Activated naive CD8-positive, alpha-beta T cell (primary cell): ENCODE results near the gene TDG.

ENCODE experiments used
- H3K27ac Mint-ChIP-seq: one replicate; pipeline ENCODE4 v1.8.0; 2021; ENCODE audit warnings: mixed read lengths
- H3K27me3 Mint-ChIP-seq: one replicate; pipeline ENCODE4 v1.8.0; 2021; ENCODE audit warnings: mixed read lengths
- H3K36me3 Mint-ChIP-seq: one replicate; pipeline ENCODE4 v1.8.0; 2021; ENCODE audit warnings: mixed read lengths
- H3K4me1 Mint-ChIP-seq: one replicate; pipeline ENCODE4 v1.8.0; 2021; ENCODE audit warnings: low read depth, mixed read lengths
- H3K4me3 Mint-ChIP-seq: one replicate; pipeline ENCODE4 v1.8.0; 2021; ENCODE audit warnings: mild to moderate bottlenecking, mixed read lengths
- H3K9me3 Mint-ChIP-seq: one replicate; pipeline ENCODE4 v1.8.0; 2021; ENCODE audit warnings: low read depth, mixed read lengths

Gene TDG

GRCh38 chr12:103948746-103949406, 16.8 kb upstream of the TDG start:
- Mint-ChIP-seq H3K4me3 (peak overlapping the region; percentile 20), H3K27ac (peak overlapping the region; percentile 75), H3K4me1 (peaks cover 36% of the 10 kb centered on the region), H3K9me3 (no peaks in the 10 kb centered on the region), H3K36me3 (peaks cover 5% of the 10 kb centered on the region), H3K27me3 (no peaks in the 10 kb centered on the region)

DNA sequence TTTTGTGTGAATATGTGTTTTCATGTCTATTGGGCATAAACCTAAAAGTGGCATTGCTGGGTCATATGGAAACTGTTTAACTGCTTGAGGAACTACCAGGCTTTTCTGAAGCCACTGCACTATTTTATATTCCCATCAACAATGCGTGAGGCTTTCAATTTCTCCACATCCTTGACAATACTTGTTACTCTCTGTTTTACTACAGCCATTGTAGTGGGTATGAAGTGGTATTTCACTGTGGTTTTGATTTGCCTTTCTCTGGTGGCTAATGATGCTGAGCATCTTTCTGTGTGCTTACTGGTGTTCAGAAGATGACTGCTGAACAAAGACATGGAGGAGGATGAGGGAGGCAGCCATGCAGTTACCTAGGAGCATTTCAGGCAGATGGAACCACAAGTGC, 13.2 kb upstream of the TDG start:
- peak overlapping the region; percentile 82 for H3K27ac Mint-ChIP-seq
- H3K4me1 Mint-ChIP-seq = peaks cover 50% of the 10 kb centered on the region
- H3K4me3 Mint-ChIP-seq = peak overlapping the region; percentile 2
- no peaks in the 10 kb centered on the region for H3K27me3 Mint-ChIP-seq
- peaks cover 7% of the 10 kb centered on the region for H3K36me3 Mint-ChIP-seq
- no peaks in the 10 kb centered on the region for H3K9me3 Mint-ChIP-seq

DNA sequence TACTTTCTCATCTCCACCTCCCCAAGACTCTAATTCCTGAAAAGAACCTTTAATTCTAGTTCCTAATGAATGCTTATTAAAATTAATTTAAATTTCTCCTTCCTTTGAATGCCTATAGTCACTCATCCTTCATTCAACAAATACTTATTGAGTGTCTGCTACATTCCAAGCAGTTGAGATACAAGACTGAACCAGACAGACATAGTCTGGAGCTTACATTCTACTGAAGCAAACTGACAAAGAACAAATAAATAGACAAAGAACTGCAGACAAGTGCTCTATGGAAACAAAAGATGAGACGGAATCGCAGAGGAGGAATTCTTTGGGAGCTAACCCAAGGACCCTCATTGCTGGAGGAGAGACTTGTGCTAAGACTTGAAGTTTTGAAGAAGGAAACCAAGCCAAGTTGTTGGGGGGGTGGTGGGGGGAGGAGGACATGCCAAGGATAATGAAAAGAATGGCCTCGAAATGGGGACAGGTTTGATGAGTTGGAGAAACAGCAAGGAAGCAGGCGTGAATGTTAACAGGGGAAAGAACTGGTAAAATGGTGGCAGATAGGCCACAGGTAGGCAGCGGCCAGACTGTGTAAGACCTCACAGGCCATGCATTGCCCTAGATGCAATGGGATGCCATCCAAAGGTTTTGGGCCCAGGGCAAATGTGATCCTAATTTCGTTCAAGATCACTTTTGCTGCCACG, 9.7 kb upstream of the TDG start:
- peaks cover 2% of the 10 kb centered on the region for H3K36me3 Mint-ChIP-seq
- peak overlapping the region; percentile 95 for H3K4me3 Mint-ChIP-seq
- peaks cover 36% of the 10 kb centered on the region for H3K4me1 Mint-ChIP-seq
- no peaks in the 10 kb centered on the region for H3K27me3 Mint-ChIP-seq
- H3K9me3 Mint-ChIP-seq = no peaks in the 10 kb centered on the region
- peak overlapping the region; percentile 98 for H3K27ac Mint-ChIP-seq

- Mint-ChIP-seq H3K4me1 (peaks cover 36% of the 10 kb centered on the region), H3K36me3 (peaks cover 2% of the 10 kb centered on the region), H3K4me3 (peak overlapping the region; percentile 95), H3K9me3 (no peaks in the 10 kb centered on the region), H3K27me3 (no peaks in the 10 kb centered on the region), H3K27ac (peak overlapping the region; percentile 98)
Observed at GRCh38 chr12:103956509-103957027, 9.1 kb upstream of the TDG start.

DNA sequence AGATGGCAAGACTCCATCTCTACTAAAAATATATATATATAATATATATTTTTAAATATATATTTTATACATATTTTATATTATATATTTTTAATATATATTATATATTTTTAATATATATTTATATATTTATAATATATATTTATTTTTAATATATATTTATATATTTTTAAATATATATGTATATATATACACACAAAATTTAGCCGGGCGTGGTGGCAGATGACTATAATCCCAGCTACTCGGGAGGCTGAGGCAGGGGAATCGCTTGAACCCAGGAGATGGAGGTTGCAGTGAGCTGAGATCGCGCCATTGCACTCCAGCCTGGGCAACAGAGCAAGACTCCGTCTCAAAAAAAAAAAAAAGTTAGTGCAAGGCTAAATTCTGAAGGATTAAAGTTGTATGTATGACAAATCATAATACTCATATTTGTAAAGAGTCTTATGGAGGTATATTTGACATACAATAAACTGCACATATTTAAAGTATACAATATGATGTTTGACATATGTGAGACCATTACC, 7.7 kb upstream of the TDG start:
- H3K27ac Mint-ChIP-seq = peak overlapping the region; percentile 98
- H3K4me1 Mint-ChIP-seq = peaks cover 26% of the 10 kb centered on the region
- peak overlapping the region; percentile 95 for H3K4me3 Mint-ChIP-seq
- no peaks in the 10 kb centered on the region for H3K27me3 Mint-ChIP-seq
- H3K36me3 Mint-ChIP-seq = peaks cover 2% of the 10 kb centered on the region
- no peaks in the 10 kb centered on the region for H3K9me3 Mint-ChIP-seq

DNA sequence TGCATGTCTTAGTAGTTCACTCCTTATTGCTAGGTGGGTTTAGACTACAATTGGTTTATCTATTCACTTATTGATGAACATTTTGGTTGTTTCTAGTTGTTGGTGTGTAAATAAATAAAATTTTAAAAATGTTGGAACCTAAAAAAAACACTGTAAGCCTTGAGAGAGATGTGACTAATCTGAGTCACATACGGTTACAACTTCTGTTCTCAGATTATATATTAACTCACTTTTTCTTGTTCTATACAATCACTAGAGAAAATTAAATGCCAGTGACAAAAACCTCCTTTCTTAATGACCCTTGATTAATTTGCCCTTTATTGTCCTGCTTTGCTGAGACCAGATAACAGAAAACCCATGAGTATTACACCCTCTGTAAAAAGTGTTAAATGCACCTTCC, 7.1 kb upstream of the TDG start:
- no peaks in the 10 kb centered on the region for H3K9me3 Mint-ChIP-seq
- peaks cover 2% of the 10 kb centered on the region for H3K36me3 Mint-ChIP-seq
- H3K27ac Mint-ChIP-seq = no peak overlapping the region
- peak overlapping the region; percentile 33 for H3K4me3 Mint-ChIP-seq
- H3K4me1 Mint-ChIP-seq = peaks cover 26% of the 10 kb centered on the region
- H3K27me3 Mint-ChIP-seq = no peaks in the 10 kb centered on the region

DNA sequence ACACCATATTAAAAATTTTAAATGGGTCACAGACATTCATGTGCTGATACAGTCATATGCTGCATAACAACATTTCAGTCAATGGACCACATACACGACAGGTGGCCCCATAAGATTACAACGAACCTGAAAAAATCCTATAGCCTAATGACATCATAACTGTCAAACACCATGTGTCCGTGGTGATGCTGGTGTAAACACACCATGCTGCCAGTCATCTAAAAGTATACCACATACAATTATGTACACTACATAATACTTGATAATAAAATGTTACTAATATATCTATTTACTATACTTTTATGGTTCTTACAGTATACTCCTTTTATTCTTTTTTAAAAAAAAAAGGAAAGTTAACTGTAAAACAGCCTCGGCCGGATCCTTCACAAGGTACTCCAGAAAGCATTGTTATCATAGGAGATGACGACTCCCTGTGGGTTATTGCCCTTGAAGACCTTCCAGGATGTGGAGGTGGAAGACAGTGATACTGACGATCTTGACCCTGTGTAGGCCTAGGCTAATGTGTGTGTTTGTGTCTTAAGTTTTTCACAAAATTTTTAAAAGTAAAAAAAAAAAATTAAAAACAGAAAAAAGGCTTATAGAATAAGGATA, 5.0 kb upstream of the TDG start:
- no peak overlapping the region for H3K4me3 Mint-ChIP-seq
- no peaks in the 10 kb centered on the region for H3K9me3 Mint-ChIP-seq
- no peaks in the 10 kb centered on the region for H3K36me3 Mint-ChIP-seq
- H3K27me3 Mint-ChIP-seq = no peaks in the 10 kb centered on the region
- H3K27ac Mint-ChIP-seq = peak overlapping the region; percentile 41
- peaks cover 25% of the 10 kb centered on the region for H3K4me1 Mint-ChIP-seq

- H3K4me3 Mint-ChIP-seq = no peak overlapping the region
Observed at GRCh38 chr12:103962493-103962892, 3.2 kb upstream of the TDG start.

GRCh38 chr12:103964805-103965204, 867 bp upstream of the TDG start:
- peak overlapping the region; percentile 98 for H3K27ac Mint-ChIP-seq

More at GRCh38 chr12:103962493-103962892, 3.2 kb upstream of the TDG start:
- H3K27ac Mint-ChIP-seq = peak overlapping the region; percentile 54
- peaks cover 3% of the 10 kb centered on the region for H3K36me3 Mint-ChIP-seq
- no peaks in the 10 kb centered on the region for H3K27me3 Mint-ChIP-seq
- H3K9me3 Mint-ChIP-seq = no peaks in the 10 kb centered on the region
- peaks cover 26% of the 10 kb centered on the region for H3K4me1 Mint-ChIP-seq

GRCh38 chr12:103965255-103965589, 450 bp upstream of the TDG start:
- Mint-ChIP-seq H3K4me3 (peak overlapping the region; percentile 98), H3K9me3 (no peaks in the 10 kb centered on the region), H3K36me3 (peaks cover 13% of the 10 kb centered on the region), H3K27ac (peak overlapping the region; percentile 98), H3K4me1 (peaks cover 50% of the 10 kb centered on the region), H3K27me3 (no peaks in the 10 kb centered on the region)

More at GRCh38 chr12:103964805-103965204, 867 bp upstream of the TDG start:
- H3K4me3 Mint-ChIP-seq = peak overlapping the region; percentile 98
- H3K36me3 Mint-ChIP-seq = peaks cover 13% of the 10 kb centered on the region
- no peaks in the 10 kb centered on the region for H3K9me3 Mint-ChIP-seq
- H3K27me3 Mint-ChIP-seq = no peaks in the 10 kb centered on the region
- H3K4me1 Mint-ChIP-seq = peaks cover 46% of the 10 kb centered on the region

DNA sequence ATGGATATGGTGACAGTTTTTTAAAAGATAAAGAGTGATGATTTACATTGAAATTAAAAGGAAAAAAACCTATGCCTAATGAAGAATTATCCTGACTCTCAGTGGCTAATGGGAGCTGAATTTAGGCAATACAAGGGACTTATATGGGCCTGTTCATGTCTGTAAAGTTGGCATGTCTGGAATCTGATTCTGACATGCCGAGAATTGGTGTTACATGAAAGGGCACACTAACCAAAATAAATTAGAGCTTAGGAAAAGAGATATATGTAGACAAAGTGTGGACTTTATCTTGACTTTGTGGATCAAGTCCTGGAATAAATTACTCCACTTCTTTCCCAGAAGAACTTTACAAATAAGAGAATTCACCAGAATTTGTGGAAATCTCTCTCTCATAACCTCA, 1.1 kb downstream of the TDG start:
- Mint-ChIP-seq H3K36me3 (peaks cover 13% of the 10 kb centered on the region), H3K27me3 (no peaks in the 10 kb centered on the region), H3K27ac (peak overlapping the region; percentile 98), H3K4me3 (peak overlapping the region; percentile 98), H3K9me3 (no peaks in the 10 kb centered on the region), H3K4me1 (peaks cover 62% of the 10 kb centered on the region)

- Mint-ChIP-seq H3K9me3 (no peaks in the 10 kb centered on the region), H3K27ac (peak overlapping the region; percentile 50), H3K4me3 (peak overlapping the region; percentile 98), H3K27me3 (no peaks in the 10 kb centered on the region), H3K4me1 (peaks cover 74% of the 10 kb centered on the region), H3K36me3 (peaks cover 13% of the 10 kb centered on the region)
Observed at GRCh38 chr12:103969391-103969790, 3.7 kb downstream of the TDG start.

DNA sequence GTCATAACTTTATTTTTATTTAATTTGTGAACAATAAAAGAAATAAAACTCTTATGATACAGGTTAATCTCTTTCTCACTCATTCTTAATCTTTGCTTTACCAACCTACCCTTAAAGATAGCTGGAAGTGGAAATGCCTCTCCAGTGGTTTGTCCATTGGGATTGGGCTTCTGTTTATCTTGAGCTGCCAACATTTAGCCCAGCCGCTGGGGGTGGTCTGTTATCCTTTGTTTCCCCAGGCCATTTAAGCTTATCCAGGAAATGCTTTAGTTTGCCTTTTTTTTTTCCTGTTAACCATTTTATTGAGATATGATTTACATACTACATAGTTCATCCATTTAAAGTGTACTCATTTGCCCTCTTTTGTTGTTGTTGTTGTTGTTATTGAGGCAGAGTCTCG, 8.2 kb downstream of the TDG start:
- H3K4me3 Mint-ChIP-seq = no peak overlapping the region
- H3K27ac Mint-ChIP-seq = no peak overlapping the region
- no peaks in the 10 kb centered on the region for H3K9me3 Mint-ChIP-seq

DNA sequence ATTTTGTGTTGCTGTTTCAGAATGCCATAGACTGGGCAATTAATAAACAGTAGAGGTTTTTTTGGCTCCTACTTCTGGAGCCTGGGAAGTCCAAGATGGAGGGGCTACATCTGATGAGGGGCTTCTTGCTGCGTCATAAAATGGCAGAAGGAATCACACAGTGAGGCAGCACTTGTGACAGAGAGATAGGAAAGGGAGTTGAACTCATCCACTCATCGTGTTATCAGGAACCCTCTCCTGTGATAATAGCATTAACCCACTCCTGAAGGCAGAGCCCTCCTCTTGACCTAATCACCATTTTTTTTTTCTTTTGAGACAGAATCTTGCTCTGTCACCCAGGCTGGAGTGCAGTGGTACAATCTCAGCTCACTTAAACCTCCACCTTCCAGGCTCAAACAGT, 9.7 kb downstream of the TDG start:
- peak overlapping the region; percentile 29 for H3K27ac Mint-ChIP-seq
- no peaks in the 10 kb centered on the region for H3K9me3 Mint-ChIP-seq
- H3K4me1 Mint-ChIP-seq = peaks cover 37% of the 10 kb centered on the region

More for the DNA sequence above, 8.2 kb downstream of the TDG start:
- H3K36me3 Mint-ChIP-seq = peaks cover 4% of the 10 kb centered on the region
- no peaks in the 10 kb centered on the region for H3K27me3 Mint-ChIP-seq
- H3K4me1 Mint-ChIP-seq = peaks cover 51% of the 10 kb centered on the region

DNA sequence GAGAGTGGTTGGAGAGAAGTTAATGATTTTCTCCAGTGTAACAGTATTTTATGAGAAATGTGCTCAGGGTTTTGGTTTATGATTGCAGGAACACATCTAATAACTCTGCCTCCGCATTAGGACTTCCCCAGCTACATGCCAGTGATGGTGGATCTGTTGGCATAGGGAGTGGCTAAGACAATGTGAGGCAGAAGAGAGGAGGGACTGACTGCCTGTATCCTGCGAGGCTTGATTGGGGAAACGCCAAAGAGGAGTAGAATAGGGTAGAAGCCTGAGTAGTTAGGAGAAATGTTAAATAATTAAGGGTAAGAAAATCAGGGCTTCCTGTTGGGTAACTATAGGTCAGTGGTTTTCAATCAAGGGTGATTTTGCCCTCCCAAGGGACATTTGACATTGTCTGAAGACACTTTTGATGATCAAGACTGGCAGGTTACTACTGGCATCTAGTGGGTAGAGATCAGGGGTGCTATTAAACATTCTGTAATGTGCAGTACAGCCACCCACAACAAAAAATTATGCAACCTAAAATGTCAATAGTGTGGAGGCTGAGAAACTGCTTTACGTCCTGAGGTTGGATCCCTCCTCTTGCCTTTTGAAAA, 12.8 kb downstream of the TDG start:
- Mint-ChIP-seq H3K4me3 (no peak overlapping the region), H3K36me3 (peaks cover 2% of the 10 kb centered on the region), H3K27me3 (no peaks in the 10 kb centered on the region), H3K4me1 (peaks cover 14% of the 10 kb centered on the region), H3K27ac (peak overlapping the region; percentile 1), H3K9me3 (no peaks in the 10 kb centered on the region)

More for the DNA sequence above, 9.7 kb downstream of the TDG start:
- H3K36me3 Mint-ChIP-seq = no peaks in the 10 kb centered on the region
- H3K4me3 Mint-ChIP-seq = no peak overlapping the region
- no peaks in the 10 kb centered on the region for H3K27me3 Mint-ChIP-seq
